Measurements from ENCODE around the gene MYL7.

DNA sequence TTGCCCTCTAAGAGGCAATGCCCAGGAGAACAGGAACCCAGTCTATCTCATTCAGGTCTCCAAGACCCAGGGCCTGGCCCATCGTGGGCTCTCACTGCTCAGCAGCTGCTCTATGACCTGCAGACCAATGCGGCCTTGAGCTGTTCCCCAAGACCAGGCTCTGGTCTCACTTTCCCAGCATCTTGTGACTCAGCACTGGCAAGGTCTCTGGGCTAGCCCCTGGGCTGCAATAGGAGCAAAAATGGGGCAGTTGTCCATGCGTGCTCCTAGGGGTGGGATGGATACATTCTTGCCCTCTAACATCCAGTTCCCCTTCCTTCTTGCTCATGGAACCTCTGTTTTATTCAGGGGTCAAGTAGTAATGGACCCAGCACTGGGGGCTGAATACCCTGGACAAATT, 34.6 kb upstream of the MYL7 start:
- TF ChIP-seq, protein P1, sequence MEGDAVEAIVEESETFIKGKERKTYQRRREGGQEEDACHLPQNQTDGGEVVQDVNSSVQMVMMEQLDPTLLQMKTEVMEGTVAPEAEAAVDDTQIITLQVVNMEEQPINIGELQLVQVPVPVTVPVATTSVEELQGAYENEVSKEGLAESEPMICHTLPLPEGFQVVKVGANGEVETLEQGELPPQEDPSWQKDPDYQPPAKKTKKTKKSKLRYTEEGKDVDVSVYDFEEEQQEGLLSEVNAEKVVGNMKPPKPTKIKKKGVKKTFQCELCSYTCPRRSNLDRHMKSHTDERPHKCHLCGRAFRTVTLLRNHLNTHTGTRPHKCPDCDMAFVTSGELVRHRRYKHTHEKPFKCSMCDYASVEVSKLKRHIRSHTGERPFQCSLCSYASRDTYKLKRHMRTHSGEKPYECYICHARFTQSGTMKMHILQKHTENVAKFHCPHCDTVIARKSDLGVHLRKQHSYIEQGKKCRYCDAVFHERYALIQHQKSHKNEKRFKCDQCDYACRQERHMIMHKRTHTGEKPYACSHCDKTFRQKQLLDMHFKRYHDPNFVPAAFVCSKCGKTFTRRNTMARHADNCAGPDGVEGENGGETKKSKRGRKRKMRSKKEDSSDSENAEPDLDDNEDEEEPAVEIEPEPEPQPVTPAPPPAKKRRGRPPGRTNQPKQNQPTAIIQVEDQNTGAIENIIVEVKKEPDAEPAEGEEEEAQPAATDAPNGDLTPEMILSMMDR (IDR thresholded peaks at IDR 0.05; ENCODE audit: low read length) = no peak
- no peak for TF ChIP-seq EZH2 (IDR thresholded peaks at IDR 0.05; ENCODE audit: borderline replicate concordance, low read length)

Measured in OCI-LY1 (cell line).